ENCODE measurements around the gene PUM2. TPM values are rescaled to one million over a fixed set of nuclear protein-coding genes. Genes with fewer than 3 reads are reported as not detected.
A peak's percentile ranks its signal among the peaks of the same experiment; 100 is the strongest.
"Not testable (repeated sequence)": the region's sequence is repeated elsewhere in the genome, so short reads cannot be mapped to it uniquely, and the experiment has no call there.

The PUM2 gene
- total RNA-seq, 1 donor from 2014 or later: 70.0 TPM

- Mint-ChIP-seq H3K9me3 (ENCODE audit: low read depth) (no peaks in the 10 kb centered on the region), H3K36me3 (ENCODE audit: low read depth) (peaks cover 31% of the 10 kb centered on the region), H3K4me1 (ENCODE audit: low read depth) (no peaks in the 10 kb centered on the region), H3K27me3 (ENCODE audit: low read depth) (no peaks in the 10 kb centered on the region), H3K27ac (ENCODE audit: unreplicated experiment) (no peak overlapping the region), H3K4me3 (ENCODE audit: unreplicated experiment) (no peak overlapping the region)
- no peak for DNase-seq (ENCODE audit: low spot score)
- TF ChIP-seq, protein P1, sequence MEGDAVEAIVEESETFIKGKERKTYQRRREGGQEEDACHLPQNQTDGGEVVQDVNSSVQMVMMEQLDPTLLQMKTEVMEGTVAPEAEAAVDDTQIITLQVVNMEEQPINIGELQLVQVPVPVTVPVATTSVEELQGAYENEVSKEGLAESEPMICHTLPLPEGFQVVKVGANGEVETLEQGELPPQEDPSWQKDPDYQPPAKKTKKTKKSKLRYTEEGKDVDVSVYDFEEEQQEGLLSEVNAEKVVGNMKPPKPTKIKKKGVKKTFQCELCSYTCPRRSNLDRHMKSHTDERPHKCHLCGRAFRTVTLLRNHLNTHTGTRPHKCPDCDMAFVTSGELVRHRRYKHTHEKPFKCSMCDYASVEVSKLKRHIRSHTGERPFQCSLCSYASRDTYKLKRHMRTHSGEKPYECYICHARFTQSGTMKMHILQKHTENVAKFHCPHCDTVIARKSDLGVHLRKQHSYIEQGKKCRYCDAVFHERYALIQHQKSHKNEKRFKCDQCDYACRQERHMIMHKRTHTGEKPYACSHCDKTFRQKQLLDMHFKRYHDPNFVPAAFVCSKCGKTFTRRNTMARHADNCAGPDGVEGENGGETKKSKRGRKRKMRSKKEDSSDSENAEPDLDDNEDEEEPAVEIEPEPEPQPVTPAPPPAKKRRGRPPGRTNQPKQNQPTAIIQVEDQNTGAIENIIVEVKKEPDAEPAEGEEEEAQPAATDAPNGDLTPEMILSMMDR (IDR thresholded peaks at IDR 0.05): no peak
Measured at GRCh38 chr2:20249170-20249569, 101.5 kb downstream of the PUM2 start.

DNA sequence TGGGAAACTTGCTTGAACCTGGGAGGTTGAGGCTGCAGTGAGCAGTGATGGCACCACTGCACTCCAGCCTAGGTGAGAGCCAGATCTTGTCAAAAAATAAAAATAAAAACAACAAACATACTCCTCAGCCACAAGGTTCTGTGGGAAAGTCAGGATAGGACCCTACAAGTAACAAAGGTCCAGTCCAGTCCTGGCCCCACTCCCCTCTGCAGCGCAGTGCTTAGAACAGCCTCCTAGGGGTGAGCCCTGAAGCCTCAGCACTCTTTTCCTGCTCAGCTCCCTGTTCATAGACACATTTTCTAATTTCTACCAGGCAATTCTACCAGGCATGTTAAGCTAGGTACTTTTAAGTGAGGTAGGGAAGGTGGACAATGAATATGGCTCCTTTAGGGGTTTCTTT is 103.6 kb downstream of the PUM2 start:
- H3K27me3 Mint-ChIP-seq (ENCODE audit: low read depth): no peaks in the 10 kb centered on the region
- H3K9me3 Mint-ChIP-seq (ENCODE audit: low read depth): no peaks in the 10 kb centered on the region
- H3K4me1 Mint-ChIP-seq (ENCODE audit: low read depth): no peaks in the 10 kb centered on the region
- H3K27ac Mint-ChIP-seq (ENCODE audit: unreplicated experiment): no peak overlapping the region
- no peak overlapping the region for H3K4me3 Mint-ChIP-seq (ENCODE audit: unreplicated experiment)
- peaks cover 22% of the 10 kb centered on the region for H3K36me3 Mint-ChIP-seq (ENCODE audit: low read depth)
- TF ChIP-seq, protein P1 (IDR thresholded peaks at IDR 0.05): no peak
- no peak for DNase-seq (ENCODE audit: low spot score)

GRCh38 chr2:20243637-20244036 is 107.0 kb downstream of the PUM2 start:
- H3K9me3 Mint-ChIP-seq (ENCODE audit: low read depth); DNase-seq (ENCODE audit: low spot score); H3K4me3 Mint-ChIP-seq (ENCODE audit: unreplicated experiment); H3K27me3 Mint-ChIP-seq (ENCODE audit: low read depth); H3K36me3 Mint-ChIP-seq (ENCODE audit: low read depth); H3K4me1 Mint-ChIP-seq (ENCODE audit: low read depth); H3K27ac Mint-ChIP-seq (ENCODE audit: unreplicated experiment): not testable (repeated sequence)

- Mint-ChIP-seq H3K36me3 (ENCODE audit: low read depth) (peaks cover 3% of the 10 kb centered on the region), H3K9me3 (ENCODE audit: low read depth) (peaks cover 5% of the 10 kb centered on the region), H3K4me3 (ENCODE audit: unreplicated experiment) (no peak overlapping the region), H3K4me1 (ENCODE audit: low read depth) (no peaks in the 10 kb centered on the region), H3K27me3 (ENCODE audit: low read depth) (no peaks in the 10 kb centered on the region), H3K27ac (ENCODE audit: unreplicated experiment) (no peak overlapping the region)
- TF ChIP-seq, protein P1 (IDR thresholded peaks at IDR 0.05): no peak
- no peak for DNase-seq (ENCODE audit: low spot score)
Measured at GRCh38 chr2:20242727-20243377, 107.8 kb downstream of the PUM2 start.

DNA sequence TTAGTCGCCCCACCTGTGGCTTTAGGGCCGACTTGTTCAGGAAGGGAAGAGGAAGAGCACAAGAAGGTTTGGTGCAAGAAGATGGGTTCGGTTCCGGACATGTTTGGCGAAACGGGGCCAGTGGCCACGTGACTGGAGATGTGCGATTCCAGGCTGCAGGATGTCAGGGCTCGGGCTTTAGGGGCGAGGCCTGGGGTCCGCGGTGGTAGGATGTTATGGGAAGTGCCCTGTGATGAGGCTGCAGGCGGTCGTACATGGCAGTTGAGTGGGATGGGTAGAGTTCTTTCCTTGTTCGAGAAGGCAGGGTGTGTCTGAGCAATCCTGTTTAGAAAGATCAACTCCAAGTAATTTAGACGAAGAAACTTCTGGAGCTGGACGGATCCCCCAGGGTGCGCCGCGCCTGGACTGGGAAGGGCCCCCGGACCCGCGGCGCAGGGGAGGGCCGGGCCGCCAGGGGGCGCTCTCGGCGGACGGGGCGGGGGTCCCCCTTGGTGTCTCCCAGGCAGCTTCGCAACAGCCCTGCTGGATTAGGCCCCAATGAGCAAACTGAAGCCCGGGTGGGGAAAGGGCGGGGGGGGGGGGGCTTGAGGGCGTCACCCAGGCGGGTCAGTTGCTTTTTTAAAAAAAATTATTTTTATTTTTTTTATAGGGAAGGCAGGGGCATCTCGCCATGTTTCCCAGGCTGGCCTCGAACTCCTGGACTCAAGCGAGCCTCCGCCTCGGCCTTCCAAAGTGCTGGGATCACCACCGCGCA is 108.5 kb downstream of the PUM2 start:
- TF ChIP-seq, protein P1 (IDR thresholded peaks at IDR 0.05): peak; percentile 62
- H3K4me3 Mint-ChIP-seq (ENCODE audit: unreplicated experiment): no peak overlapping the region
- H3K27me3 Mint-ChIP-seq (ENCODE audit: low read depth): no peaks in the 10 kb centered on the region
- H3K9me3 Mint-ChIP-seq (ENCODE audit: low read depth): peaks cover 7% of the 10 kb centered on the region
- no peak overlapping the region for H3K27ac Mint-ChIP-seq (ENCODE audit: unreplicated experiment)
- no peaks in the 10 kb centered on the region for H3K4me1 Mint-ChIP-seq (ENCODE audit: low read depth)
- peaks cover 2% of the 10 kb centered on the region for H3K36me3 Mint-ChIP-seq (ENCODE audit: low read depth)
- no peak for DNase-seq (ENCODE audit: low spot score)

DNA sequence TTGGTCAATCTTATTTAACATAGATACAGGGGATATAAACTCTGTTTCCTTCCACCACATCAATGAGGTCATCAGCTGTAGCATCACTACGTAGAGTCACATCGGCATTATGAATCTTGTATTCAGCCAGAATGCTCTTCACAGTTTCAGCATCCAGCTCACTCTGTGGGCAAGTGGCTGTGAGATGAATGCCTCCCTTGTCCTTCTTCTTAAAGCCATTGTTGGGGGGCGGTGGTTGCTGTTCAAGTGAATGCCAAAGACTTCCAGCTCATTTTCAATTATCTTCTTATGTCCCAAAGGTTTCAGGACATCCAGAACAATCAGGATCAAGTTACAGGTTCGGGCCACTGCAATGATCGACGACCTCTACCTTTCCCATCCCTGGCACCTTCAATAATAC is 110.4 kb downstream of the PUM2 start:
- H3K4me1 Mint-ChIP-seq (ENCODE audit: low read depth); H3K36me3 Mint-ChIP-seq (ENCODE audit: low read depth); H3K4me3 Mint-ChIP-seq (ENCODE audit: unreplicated experiment); H3K27ac Mint-ChIP-seq (ENCODE audit: unreplicated experiment); H3K27me3 Mint-ChIP-seq (ENCODE audit: low read depth); H3K9me3 Mint-ChIP-seq (ENCODE audit: low read depth); DNase-seq (ENCODE audit: low spot score): not testable (repeated sequence)
